ENCODE measurements around the gene PRKCZ.

The PRKCZ gene

DNA sequence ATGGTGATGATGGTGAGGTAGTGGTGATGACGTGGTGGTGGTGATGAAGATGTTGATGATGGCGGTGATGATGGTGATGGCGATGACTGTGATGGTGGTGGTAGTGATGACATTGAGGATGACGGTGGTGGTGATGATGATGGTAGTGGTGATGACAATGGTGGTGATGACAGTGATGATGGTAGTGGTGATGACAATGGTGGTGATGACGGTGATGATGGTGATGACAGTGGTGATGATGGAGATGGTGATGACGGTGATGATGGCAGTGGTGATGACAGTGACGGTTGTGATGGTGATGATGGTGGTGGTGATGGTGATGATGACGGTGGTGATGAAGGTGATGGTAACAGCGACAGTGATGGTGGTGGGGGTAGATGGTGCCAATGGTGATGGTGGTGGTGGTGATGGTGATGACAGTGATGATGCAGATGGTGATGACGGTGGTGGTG, 105.0 kb downstream of the PRKCZ start:
- Histone ChIP-seq H3K4me2 (ENCODE audit: low read length) (no peak overlapping the region), H3K4me3 (ENCODE audit: low read length) (no peak overlapping the region), H3K9me3 (ENCODE audit: insufficient read depth, low read length) (no peaks in the 10 kb centered on the region), H3K27ac (ENCODE audit: low read length) (no peak overlapping the region), H3K36me3 (replicated peaks; ENCODE audit: low read depth, low read length) (no peaks in the 10 kb centered on the region), H3K79me2 (ENCODE audit: low read length) (no peaks in the 10 kb centered on the region), H4K20me1 (ENCODE audit: insufficient read depth, low read length) (no peaks in the 10 kb centered on the region), H3K27me3 (ENCODE audit: low read depth, low read length) (no peaks in the 10 kb centered on the region), H3K9ac (ENCODE audit: low read length) (no peak overlapping the region), H2AFZ (ENCODE audit: low read depth, low read length) (no peak overlapping the region), H3K4me1 (ENCODE audit: low read length) (no peaks in the 10 kb centered on the region)
- TF ChIP-seq CTCF (IDR thresholded peaks at IDR 0.05; ENCODE audit: low read depth, low read length) (no peak), EZH2phosphoT487 (IDR thresholded peaks at IDR 0.05; ENCODE audit: low read depth) (no peak)

DNA sequence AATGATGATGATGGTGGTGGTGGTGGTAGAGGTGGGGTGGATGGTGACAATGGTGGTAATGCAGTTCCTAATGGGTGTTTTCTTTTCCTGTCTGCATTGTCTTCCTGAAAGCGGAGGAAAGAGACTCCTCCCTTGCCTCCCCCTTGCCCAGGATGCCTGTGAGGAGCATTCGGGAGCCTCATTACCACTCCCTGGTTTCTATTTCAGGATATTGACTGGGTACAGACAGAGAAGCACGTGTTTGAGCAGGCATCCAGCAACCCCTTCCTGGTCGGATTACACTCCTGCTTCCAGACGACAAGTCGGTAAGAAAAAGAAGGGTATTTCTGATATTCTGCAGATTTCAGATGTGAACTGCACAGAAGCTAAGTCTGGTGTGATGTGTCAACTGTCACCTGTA, 105.6 kb downstream of the PRKCZ start:
- TF ChIP-seq CTCF (IDR thresholded peaks at IDR 0.05; ENCODE audit: low read depth, low read length), result no peak
- TF ChIP-seq EZH2phosphoT487 (IDR thresholded peaks at IDR 0.05; ENCODE audit: low read depth), result no peak
- Histone ChIP-seq H3K9me3 (ENCODE audit: insufficient read depth, low read length) (no peaks in the 10 kb centered on the region), H4K20me1 (ENCODE audit: insufficient read depth, low read length) (no peaks in the 10 kb centered on the region), H3K79me2 (ENCODE audit: low read length) (no peaks in the 10 kb centered on the region), H3K36me3 (replicated peaks; ENCODE audit: low read depth, low read length) (no peaks in the 10 kb centered on the region), H3K4me2 (ENCODE audit: low read length) (no peak overlapping the region), H3K9ac (ENCODE audit: low read length) (no peak overlapping the region), H3K4me3 (ENCODE audit: low read length) (no peak overlapping the region), H3K27ac (ENCODE audit: low read length) (no peak overlapping the region), H3K27me3 (ENCODE audit: low read depth, low read length) (no peaks in the 10 kb centered on the region), H3K4me1 (ENCODE audit: low read length) (no peaks in the 10 kb centered on the region), H2AFZ (ENCODE audit: low read depth, low read length) (no peak overlapping the region)

GRCh38 chr1:2156866-2157265, 106.7 kb downstream of the PRKCZ start:
- no peaks in the 10 kb centered on the region for H3K79me2 ChIP-seq (ENCODE audit: low read length)
- no peaks in the 10 kb centered on the region for H3K36me3 ChIP-seq (replicated peaks; ENCODE audit: low read depth, low read length)
- H3K27me3 ChIP-seq (ENCODE audit: low read depth, low read length), result no peaks in the 10 kb centered on the region
- no peak overlapping the region for H3K4me2 ChIP-seq (ENCODE audit: low read length)
- H3K4me1 ChIP-seq (ENCODE audit: low read length), result no peaks in the 10 kb centered on the region
- no peak overlapping the region for H3K9ac ChIP-seq (ENCODE audit: low read length)
- no peak overlapping the region for H2AFZ ChIP-seq (ENCODE audit: low read depth, low read length)
- H3K9me3 ChIP-seq (ENCODE audit: insufficient read depth, low read length), result no peaks in the 10 kb centered on the region
- no peak for TF ChIP-seq CTCF (IDR thresholded peaks at IDR 0.05; ENCODE audit: low read depth, low read length)
- TF ChIP-seq EZH2phosphoT487 (IDR thresholded peaks at IDR 0.05; ENCODE audit: low read depth), result no peak
- no peak overlapping the region for H3K27ac ChIP-seq (ENCODE audit: low read length)
- H3K4me3 ChIP-seq (ENCODE audit: low read length), result no peak overlapping the region
- H4K20me1 ChIP-seq (ENCODE audit: insufficient read depth, low read length), result no peaks in the 10 kb centered on the region

GRCh38 chr1:2157856-2158255, 107.6 kb downstream of the PRKCZ start:
- no peak for TF ChIP-seq EZH2phosphoT487 (IDR thresholded peaks at IDR 0.05; ENCODE audit: low read depth)
- TF ChIP-seq CTCF (IDR thresholded peaks at IDR 0.05; ENCODE audit: low read depth, low read length), result no peak
- no peak overlapping the region for H2AFZ ChIP-seq (ENCODE audit: low read depth, low read length)
- H3K4me1 ChIP-seq (ENCODE audit: low read length), result no peaks in the 10 kb centered on the region
- H3K79me2 ChIP-seq (ENCODE audit: low read length), result no peaks in the 10 kb centered on the region
- no peak overlapping the region for H3K4me3 ChIP-seq (ENCODE audit: low read length)
- H4K20me1 ChIP-seq (ENCODE audit: insufficient read depth, low read length), result no peaks in the 10 kb centered on the region
- H3K9me3 ChIP-seq (ENCODE audit: insufficient read depth, low read length), result no peaks in the 10 kb centered on the region
- H3K27me3 ChIP-seq (ENCODE audit: low read depth, low read length), result no peaks in the 10 kb centered on the region
- no peak overlapping the region for H3K27ac ChIP-seq (ENCODE audit: low read length)
- no peak overlapping the region for H3K4me2 ChIP-seq (ENCODE audit: low read length)
- no peak overlapping the region for H3K9ac ChIP-seq (ENCODE audit: low read length)
- no peaks in the 10 kb centered on the region for H3K36me3 ChIP-seq (replicated peaks; ENCODE audit: low read depth, low read length)

All from OCI-LY3 (cell line).